ENCODE measurements around the gene ZNF474.

The ZNF474 gene

DNA sequence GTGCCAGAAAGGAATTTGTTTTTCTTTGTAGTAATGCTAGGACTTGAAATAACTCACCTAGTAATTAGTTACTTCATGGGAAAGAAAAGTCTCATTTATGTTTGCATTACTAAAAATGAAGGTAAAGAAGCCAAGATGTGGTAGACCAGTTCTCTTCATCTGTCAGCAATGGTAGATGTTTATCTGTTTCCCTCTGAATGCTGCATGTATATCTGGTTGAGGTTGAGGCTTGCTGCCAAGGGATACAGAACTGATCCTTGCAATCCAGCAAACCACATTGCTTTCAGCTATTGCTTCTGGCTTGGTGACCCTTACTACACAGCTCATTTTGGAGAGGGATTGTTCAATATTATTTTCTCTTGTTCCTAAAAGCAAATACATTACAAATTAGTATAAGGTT lies 73.6 kb downstream of the ZNF474 start:
- ATAC-seq (ENCODE audit: low read depth) (no peak), DNase-seq (ENCODE audit: low spot score) (no peak)
- Histone ChIP-seq H3K27me3 (ENCODE audit: insufficient read depth, poor library complexity, severe bottlenecking) (peaks cover 24% of the 10 kb centered on the region), H3K36me3 (ENCODE audit: low read depth) (no peaks in the 10 kb centered on the region), H3K9me3 (ENCODE audit: severe bottlenecking) (no peaks in the 10 kb centered on the region), H3K4me3 (ENCODE audit: severe bottlenecking) (no peak overlapping the region), H3K4me1 (ENCODE audit: insufficient read depth, poor library complexity, severe bottlenecking) (no peaks in the 10 kb centered on the region), H3K27ac (ENCODE audit: poor library complexity, severe bottlenecking) (no peak overlapping the region)
- TF ChIP-seq, protein P1, sequence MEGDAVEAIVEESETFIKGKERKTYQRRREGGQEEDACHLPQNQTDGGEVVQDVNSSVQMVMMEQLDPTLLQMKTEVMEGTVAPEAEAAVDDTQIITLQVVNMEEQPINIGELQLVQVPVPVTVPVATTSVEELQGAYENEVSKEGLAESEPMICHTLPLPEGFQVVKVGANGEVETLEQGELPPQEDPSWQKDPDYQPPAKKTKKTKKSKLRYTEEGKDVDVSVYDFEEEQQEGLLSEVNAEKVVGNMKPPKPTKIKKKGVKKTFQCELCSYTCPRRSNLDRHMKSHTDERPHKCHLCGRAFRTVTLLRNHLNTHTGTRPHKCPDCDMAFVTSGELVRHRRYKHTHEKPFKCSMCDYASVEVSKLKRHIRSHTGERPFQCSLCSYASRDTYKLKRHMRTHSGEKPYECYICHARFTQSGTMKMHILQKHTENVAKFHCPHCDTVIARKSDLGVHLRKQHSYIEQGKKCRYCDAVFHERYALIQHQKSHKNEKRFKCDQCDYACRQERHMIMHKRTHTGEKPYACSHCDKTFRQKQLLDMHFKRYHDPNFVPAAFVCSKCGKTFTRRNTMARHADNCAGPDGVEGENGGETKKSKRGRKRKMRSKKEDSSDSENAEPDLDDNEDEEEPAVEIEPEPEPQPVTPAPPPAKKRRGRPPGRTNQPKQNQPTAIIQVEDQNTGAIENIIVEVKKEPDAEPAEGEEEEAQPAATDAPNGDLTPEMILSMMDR (IDR thresholded peaks at IDR 0.05; ENCODE audit: poor library complexity, severe bottlenecking) = no peak
